Lower lobe of right lung (tissue), 2 donors: Measurements from ENCODE around the gene WDR6. TPM values are rescaled to one million over a fixed set of nuclear protein-coding genes. Genes with fewer than 3 reads are reported as not detected.

Experiments
- ATAC-seq, 2 donors: fragments of 200-7000 bp; cut with Tn5 transposase; one replicate each; pipeline ENCODE4 v1.9.1; 2020 to 2022; ENCODE audit warnings: mild to moderate bottlenecking in 2 of 2, moderate library complexity in 2 of 2
- DNase-seq: peaks from one replicate; pipeline ENCODE4 v3.0.0-alpha.2; 2020
- H3K27ac ChIP-seq: fragments of 200-600 bp; one replicate; pipeline ENCODE4 v1.8.0; 2022
- H3K27me3 ChIP-seq: fragments of 200-600 bp; one replicate; pipeline ENCODE4 v1.8.0; 2022; ENCODE audit warnings: low read depth
- H3K36me3 ChIP-seq: fragments of 200-600 bp; one replicate; pipeline ENCODE4 v1.8.0; 2022; ENCODE audit warnings: mild to moderate bottlenecking
- H3K4me1 ChIP-seq: fragments of 200-600 bp; one replicate; pipeline ENCODE4 v1.8.0; 2022
- H3K4me3 ChIP-seq: fragments of 200-600 bp; one replicate; pipeline ENCODE4 v1.8.0; 2022; ENCODE audit warnings: mild to moderate bottlenecking
- H3K9me3 ChIP-seq: fragments of 200-600 bp; one replicate; pipeline ENCODE4 v1.8.0; 2022
- CTCF ChIP-seq: fragments of 200-600 bp; IDR thresholded peaks from one replicate; pipeline ENCODE4 v1.8.0; 2022; ENCODE audit warnings: antibody characterized with exemption, mild to moderate bottlenecking
- intact Hi-C: fragments of 100-400 bp; cut with DNase I; formaldehyde crosslinking; loops from one replicate; pipeline ENCODE4 v1.11.0; 2022
- total RNA-seq: library from RNA; stranded (reverse); fragmentation: NEBNext Ultra II Directional; extraction: Animal tissue kit (Norgen Biotek cat#: 25700); gene quantifications from one replicate; pipeline ENCODE4 v1.2.1, GENCODE V29; 2021
- donor health status: DM: no; HTN: yes; CAD: no; lungs with severe emphysema.

Gene WDR6
- total RNA-seq, 1 donor from 2014 or later, result 157 TPM

DNA sequence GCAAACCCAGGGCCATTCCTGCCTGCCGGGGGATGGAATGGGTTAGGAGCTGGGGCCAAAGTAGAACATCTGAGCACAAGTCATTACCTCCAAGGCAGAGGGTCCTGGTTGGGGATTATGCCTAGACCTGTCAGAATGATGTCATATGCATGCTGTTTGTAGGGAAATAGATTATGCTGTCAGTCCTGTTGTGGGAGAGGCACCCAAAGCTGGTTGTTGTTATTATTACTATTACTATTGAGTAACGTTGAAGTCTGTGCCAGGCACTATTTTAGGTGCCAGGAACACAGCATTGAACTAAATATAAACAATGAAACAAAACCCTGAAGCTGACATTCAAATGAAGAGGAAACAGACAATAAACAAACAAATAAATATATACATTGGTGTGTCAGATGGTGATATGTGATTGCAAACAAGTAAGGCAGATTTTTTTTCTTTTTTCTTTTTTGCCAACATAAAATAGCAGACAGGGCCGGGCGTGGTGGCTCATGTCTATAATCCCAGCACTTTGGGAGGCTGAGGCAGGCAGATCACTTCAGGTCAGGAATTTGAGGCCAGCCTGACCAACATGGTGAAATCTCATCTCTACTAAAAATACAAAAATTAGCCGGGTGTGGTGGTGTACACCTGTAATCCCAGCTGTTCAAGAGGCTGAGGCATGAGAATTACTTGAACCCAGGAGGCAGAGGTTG is 15.2 kb upstream of the WDR6 start:
- ATAC-seq (no peak), DNase-seq (no peak)
- peak overlapping the region; percentile 88 for H3K27ac ChIP-seq
- no peak for TF ChIP-seq CTCF
- no peaks in the 10 kb centered on the region for H3K27me3 ChIP-seq
- peaks cover 16% of the 10 kb centered on the region for H3K36me3 ChIP-seq
- H3K9me3 ChIP-seq, result no peaks in the 10 kb centered on the region
- H3K4me3 ChIP-seq, result peak overlapping the region; percentile 83
- H3K4me1 ChIP-seq, result peaks cover 29% of the 10 kb centered on the region
- intact Hi-C loops, result no loop called here

- Histone ChIP-seq H3K4me1 (peaks cover 24% of the 10 kb centered on the region), H3K9me3 (no peaks in the 10 kb centered on the region), H3K27ac (no peak overlapping the region), H3K36me3 (peaks cover 22% of the 10 kb centered on the region), H3K4me3 (no peak overlapping the region), H3K27me3 (no peaks in the 10 kb centered on the region)
- TF ChIP-seq CTCF, result no peak
- ATAC-seq, result no peak
- DNase-seq, result no peak
- intact Hi-C loops, result no loop called here
Measured at GRCh38 chr3:48993834-48994233, 13.4 kb upstream of the WDR6 start.

DNA sequence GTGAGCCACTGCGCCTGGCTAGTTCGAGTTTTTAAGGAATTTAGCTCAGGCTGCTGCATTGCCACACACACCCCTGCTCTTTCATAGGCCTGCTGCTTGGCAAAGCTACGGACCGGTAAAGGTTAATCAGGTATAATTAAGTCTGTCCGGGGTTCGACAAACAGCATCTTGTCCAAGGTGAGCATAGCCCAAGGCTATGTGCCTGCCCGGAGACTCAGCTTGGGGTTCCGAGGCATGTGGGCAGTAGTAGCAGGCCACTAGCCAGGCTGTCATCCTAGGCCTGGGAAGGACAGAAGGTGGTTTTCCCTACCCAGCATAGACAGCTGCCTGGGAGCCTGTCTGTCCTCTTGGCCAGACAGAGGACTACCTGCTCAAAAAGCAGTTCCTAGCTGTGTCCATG is 10.6 kb upstream of the WDR6 start:
- no peak for ATAC-seq
- Histone ChIP-seq H3K27ac (no peak overlapping the region), H3K4me3 (no peak overlapping the region), H3K36me3 (peaks cover 22% of the 10 kb centered on the region), H3K27me3 (no peaks in the 10 kb centered on the region), H3K9me3 (no peaks in the 10 kb centered on the region), H3K4me1 (peaks cover 6% of the 10 kb centered on the region)
- intact Hi-C loops, result no loop called here
- no peak for DNase-seq
- no peak for TF ChIP-seq CTCF

- DNase-seq (no peak), ATAC-seq (no peak)
- Histone ChIP-seq H3K27me3 (no peaks in the 10 kb centered on the region), H3K4me3 (no peak overlapping the region), H3K36me3 (peaks cover 22% of the 10 kb centered on the region), H3K4me1 (peaks cover 1% of the 10 kb centered on the region), H3K27ac (no peak overlapping the region), H3K9me3 (no peaks in the 10 kb centered on the region)
- intact Hi-C loops, result no loop called here
- TF ChIP-seq CTCF, result no peak
Measured at GRCh38 chr3:48997102-48997635, 10.0 kb upstream of the WDR6 start.

GRCh38 chr3:48997714-48998637 is 9.2 kb upstream of the WDR6 start:
- no peaks in the 10 kb centered on the region for H3K9me3 ChIP-seq
- no peaks in the 10 kb centered on the region for H3K4me1 ChIP-seq
- H3K4me3 ChIP-seq, result no peak overlapping the region
- no peak for DNase-seq
- TF ChIP-seq CTCF, result no peak
- ATAC-seq, result no peak
- intact Hi-C loops, result no loop called here
- no peak overlapping the region for H3K27ac ChIP-seq
- H3K27me3 ChIP-seq, result no peaks in the 10 kb centered on the region
- peaks cover 22% of the 10 kb centered on the region for H3K36me3 ChIP-seq
